ENCODE measurements around the gene GARIN5A.
"Not testable (repeated sequence)": the region's sequence is repeated elsewhere in the genome, so short reads cannot be mapped to it uniquely, and the experiment has no call there.

The GARIN5A gene

GRCh38 chr19:50486823-50487515 lies 10.3 kb upstream of the GARIN5A start:
- DNase-seq: peak; percentile 33 to 50

DNA sequence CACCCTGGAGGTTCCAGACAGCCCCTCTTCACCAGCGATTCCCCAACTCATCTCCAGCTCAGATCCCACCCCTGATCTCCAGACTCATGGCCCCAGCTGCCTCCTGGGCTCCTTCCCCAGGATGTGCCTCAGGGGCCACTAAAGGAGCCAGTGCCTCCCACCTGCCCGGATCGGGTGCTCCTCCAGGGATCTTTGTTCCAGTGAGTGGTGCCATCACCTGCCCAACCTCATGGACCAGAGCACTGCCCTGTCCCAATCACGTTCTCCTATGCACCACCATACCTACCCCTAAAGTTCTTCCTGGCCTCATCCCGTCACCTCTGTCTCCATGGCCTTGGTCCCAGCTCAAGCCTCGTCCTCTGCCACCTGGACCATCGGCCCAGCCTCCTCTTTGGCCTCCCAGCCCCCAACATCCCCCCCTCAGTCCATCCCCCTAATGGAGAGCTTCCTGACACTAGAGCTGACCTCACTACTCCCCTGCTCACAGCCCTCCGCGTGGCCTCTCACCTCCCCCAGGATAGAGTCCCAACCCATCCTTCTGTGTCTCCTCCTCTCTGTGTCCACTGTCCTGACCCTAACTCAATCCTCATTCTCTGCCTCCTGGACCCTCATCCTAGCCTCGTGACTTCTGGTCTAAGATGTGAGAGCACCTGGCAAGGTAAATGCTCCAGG lies 8.8 kb upstream of the GARIN5A start:
- DNase-seq: no peak

DNA sequence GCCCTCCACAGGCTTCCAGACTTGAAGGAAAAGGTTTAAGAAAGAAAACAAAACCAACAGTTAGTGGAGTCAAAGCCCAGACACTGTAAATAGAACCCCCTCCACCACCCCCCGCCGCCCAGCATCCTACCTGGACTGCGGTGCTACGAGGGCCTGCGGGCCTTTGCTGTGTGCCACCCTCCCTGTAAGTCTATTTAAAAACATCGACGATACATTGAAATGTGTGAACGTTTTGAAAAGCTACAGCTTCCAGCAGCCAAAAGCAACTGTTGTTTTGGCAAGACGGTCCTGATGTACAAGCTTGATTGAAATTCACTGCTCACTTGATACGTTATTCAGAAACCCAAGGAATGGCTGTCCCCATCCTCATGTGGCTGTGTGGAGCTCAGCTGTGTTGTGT lies 6.3 kb upstream of the GARIN5A start:
- no peak for DNase-seq

DNA sequence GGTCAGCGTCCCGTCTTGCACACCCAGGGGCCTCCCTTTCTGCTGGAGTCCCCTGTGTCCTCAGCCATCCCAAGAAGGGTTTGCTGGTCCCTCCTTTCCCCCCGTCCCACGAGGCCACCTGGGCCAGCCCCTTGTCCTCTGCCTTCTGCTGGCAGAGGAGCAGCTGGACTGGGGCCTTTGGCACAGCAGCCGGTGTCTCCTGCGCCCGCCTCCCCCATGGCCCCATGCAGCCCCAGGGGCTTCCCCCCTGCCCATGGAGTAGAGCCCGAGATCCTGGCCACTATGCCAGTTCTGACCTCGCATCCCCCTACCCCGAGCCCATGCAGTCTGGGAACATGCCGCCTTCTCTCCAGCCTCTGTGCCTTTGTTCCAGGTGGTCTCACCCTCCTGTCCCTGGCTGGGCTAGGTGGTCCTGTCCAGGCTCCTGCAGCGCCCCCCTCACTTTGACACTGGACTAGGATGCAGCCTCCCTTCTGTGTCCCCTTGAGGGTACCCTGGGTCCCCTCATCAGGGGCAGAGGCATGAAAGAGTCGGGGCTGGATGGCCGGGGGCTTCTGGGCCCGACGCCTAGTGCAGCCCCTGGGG lies 5.7 kb upstream of the GARIN5A start:
- no peak for DNase-seq

DNA sequence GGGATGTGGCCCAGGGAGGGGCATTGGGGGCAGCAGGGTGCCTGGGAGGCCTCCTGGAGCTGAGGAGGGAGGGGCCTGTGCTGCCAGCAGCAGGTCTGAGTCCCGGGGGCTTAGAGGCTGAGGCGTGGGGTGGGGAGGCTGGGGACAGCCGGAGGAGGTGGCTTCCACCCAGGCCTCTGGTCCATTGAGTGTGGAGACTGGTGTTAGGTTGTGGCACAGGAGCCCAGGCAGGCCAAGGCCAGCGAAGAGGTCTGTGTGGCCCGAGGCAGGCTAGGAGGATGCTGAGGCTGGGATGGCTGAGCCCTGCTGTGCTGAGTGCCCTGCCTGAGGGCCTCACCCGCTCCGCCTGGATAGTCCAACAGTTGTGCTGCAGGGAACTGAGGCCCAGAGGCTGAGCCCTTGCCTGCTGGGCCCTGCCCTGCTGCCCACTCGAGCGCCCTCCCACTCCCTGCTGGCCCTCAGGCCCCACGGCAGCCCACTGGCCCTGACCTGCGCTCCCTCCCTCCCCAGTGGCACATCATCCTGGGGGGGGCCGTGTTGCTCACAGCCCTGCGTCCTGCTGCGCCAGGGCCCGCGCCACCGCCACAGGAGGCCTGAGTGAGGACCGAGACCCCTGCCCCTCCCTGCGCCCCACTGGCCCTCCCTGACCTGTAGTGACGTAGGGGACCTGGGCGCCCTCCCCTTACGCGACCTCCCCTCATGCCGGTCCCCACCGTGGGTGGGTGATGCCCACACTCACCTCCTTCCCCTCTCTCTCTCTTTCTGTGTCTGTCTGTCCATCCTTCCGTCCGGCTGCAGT lies 4.9 kb upstream of the GARIN5A start:
- no peak for DNase-seq

- DNase-seq: no peak
Observed at GRCh38 chr19:50480281-50481111, 3.8 kb upstream of the GARIN5A start.

DNA sequence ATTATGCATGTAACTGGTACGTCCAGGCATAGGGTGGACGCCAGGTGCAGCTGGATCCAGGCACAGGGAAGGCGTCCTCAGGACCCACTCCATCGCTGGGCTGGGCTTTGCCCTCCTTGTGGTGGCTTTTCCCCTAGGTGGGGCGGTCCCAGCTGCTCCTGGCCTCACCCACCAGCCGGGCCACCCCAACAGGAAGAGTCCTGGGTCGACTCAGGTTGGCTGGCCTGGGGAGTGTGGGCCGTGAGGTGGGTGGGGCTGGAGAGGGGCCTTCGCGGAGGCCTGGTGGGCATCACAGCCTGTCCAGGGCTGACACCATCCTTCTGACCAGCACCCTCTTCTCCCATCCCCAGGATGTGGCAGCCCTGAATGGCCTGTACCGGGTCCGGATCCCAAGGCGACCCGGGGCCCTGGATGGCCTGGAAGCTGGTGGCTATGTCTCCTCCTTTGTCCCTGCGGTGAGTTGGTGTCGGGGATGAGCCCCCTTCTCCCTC lies 3.2 kb upstream of the GARIN5A start:
- no peak for DNase-seq

GRCh38 chr19:50478901-50479715 lies 2.5 kb upstream of the GARIN5A start:
- DNase-seq: no peak

- no peak for DNase-seq
Observed at GRCh38 chr19:50477751-50478515, 1.3 kb upstream of the GARIN5A start.

- no peak for DNase-seq
Observed at GRCh38 chr19:50476907-50477238, 225 bp upstream of the GARIN5A start.

GRCh38 chr19:50475736-50476223 lies 868 bp downstream of the GARIN5A start:
- no peak for DNase-seq

DNA sequence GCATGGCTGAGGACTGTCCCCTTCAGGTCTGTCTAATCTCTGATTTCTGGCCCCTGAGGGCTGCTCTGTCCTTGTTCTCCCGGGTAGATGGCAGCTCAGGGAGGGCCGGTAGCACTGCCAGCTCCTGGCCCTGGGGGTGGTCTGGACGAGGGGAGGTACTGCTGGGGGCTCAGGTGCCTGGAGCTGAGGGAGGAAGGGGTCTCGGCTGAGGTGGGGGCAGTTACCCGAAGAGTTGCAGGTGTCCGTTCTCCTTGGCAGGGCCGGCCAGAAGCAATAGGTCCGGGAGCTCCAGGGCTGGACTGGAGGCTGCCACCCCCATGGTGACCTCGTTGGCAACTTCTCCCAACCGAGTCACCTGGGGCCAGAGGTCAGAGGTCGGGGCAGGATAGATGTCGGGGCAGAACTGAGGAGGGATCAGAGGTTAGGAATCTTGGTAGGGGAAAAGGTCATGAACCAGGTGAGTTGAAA lies 1.5 kb downstream of the GARIN5A start:
- no peak for DNase-seq

GRCh38 chr19:50473336-50473735 lies 3.3 kb downstream of the GARIN5A start:
- not testable (repeated sequence) for DNase-seq

GRCh38 chr19:50468818-50469217 lies 7.8 kb downstream of the GARIN5A start:
- DNase-seq: no peak

DNA sequence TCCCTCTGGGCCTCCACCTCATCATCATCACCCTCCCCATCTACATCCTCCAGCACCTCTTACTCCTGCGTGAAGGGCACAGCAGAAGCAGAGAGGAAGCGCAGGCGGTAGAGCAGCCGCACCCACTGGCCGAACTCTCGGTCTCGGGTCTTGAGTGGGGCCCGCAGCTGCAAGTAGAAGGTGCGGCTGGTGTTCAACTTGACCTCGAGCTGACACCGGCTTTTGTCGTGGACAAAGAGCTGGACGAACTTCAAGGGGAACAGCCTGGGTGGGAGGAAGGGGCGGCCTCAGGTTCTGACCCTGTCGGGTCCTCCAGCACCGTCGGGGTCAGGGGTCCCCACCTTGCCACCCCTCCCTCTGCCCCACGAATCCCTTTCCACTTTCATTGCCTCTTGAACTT lies 9.1 kb downstream of the GARIN5A start:
- no peak for DNase-seq

- no peak for DNase-seq
Observed at GRCh38 chr19:50466706-50467039, 10.0 kb downstream of the GARIN5A start.

- DNase-seq: no peak
Observed at GRCh38 chr19:50465986-50466705, 10.5 kb downstream of the GARIN5A start.

- no peak for DNase-seq
Observed at GRCh38 chr19:50465000-50465399, 11.6 kb downstream of the GARIN5A start.

DNA sequence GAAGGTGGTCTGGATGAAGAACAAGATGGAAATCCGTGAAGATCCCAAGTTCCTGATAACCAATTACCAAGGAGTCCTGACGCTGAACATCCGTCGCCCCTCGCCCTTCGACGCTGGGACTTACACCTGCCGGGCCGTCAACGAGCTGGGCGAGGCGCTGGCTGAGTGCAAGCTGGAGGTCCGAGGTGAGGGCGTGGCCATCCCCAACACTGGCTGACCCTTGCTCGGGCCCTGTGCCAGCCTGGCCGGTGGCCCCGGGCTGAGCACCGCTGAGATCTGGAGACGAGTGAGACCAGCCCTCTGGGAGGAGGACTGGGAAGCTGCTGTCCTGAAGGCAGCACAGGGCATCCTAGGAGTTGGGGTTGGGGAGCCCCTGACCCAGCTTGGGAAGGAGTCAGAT lies 12.3 kb downstream of the GARIN5A start:
- DNase-seq: no peak

GRCh38 chr19:50462970-50463369 lies 13.7 kb downstream of the GARIN5A start:
- DNase-seq: no peak

All from NCI-H1930 (cell line).